Subcutaneous abdominal adipose tissue (tissue), 5 donors: ENCODE data around the gene GALNS.
"Not testable (repeated sequence)": the region's sequence is repeated elsewhere in the genome, so short reads cannot be mapped to it uniquely, and the experiment has no call there.

Experiments used
- H3K27ac ChIP-seq: one replicate; pipeline ENCODE4 v1.7.0; 2013; ENCODE audit warnings: low read depth, mild to moderate bottlenecking, inconsistent platforms, low read length, moderate library complexity
- H3K27me3 ChIP-seq, 5 donors: one replicate each; pipeline ENCODE4 v1.7.0; 2013; ENCODE audit warnings: low read length in 5 of 5, inconsistent platforms in 1 of 5; ENCODE audit not compliant: control insufficient read depth in 5 of 5, insufficient read depth in 4 of 5
- H3K36me3 ChIP-seq, 5 donors: one replicate each; pipeline ENCODE4 v1.7.0; 2013; ENCODE audit warnings: low read length in 5 of 5; ENCODE audit not compliant: control insufficient read depth in 5 of 5, insufficient read depth in 5 of 5
- H3K4me1 ChIP-seq, 5 donors: one replicate each; pipeline ENCODE4 v1.7.0; 2013; ENCODE audit warnings: low read length in 5 of 5, mild to moderate bottlenecking in 3 of 5, moderate library complexity in 1 of 5; ENCODE audit not compliant: control insufficient read depth in 5 of 5, insufficient read depth in 5 of 5
- H3K4me3 ChIP-seq, 5 donors: one replicate each; pipeline ENCODE4 v1.7.0; 2013; ENCODE audit warnings: low read length in 5 of 5, low read depth in 1 of 5
- H3K9ac ChIP-seq, 5 donors: one replicate each; pipeline ENCODE4 v1.7.0; 2013; ENCODE audit warnings: low read length in 5 of 5, mild to moderate bottlenecking in 4 of 5, moderate library complexity in 3 of 5
- H3K9me3 ChIP-seq, 5 donors: one replicate each; pipeline ENCODE4 v1.7.0; 2013; ENCODE audit warnings: low read length in 5 of 5; ENCODE audit not compliant: control insufficient read depth in 5 of 5
- donor health status: healthy.
- donor health status: healthy.
- donor health status: healthy.
- donor health status: healthy.
- donor health status: healthy.

GALNS gene

GRCh38 chr16:88772871-88773811 lies 83.6 kb downstream of the GALNS start:
- peaks cover 15 to 94% (median 89%) of the 10 kb centered on the region in 5 donors for H3K4me1 ChIP-seq
- no peaks in the 10 kb centered on the region for H3K36me3 ChIP-seq
- H3K27ac ChIP-seq: peak overlapping the region; percentile 90
- peak overlapping the region in 1 of 5 donors; percentile 22 for H3K4me3 ChIP-seq
- H3K9me3 ChIP-seq: no peaks in the 10 kb centered on the region
- peak overlapping the region in 3 of 5 donors; percentile 51 to 64 (median 60) for H3K9ac ChIP-seq
- H3K27me3 ChIP-seq: no peaks in the 10 kb centered on the region

- H3K36me3 ChIP-seq, H3K4me3 ChIP-seq, H3K9me3 ChIP-seq, H3K27me3 ChIP-seq: not testable (repeated sequence)
- peak overlapping the region; percentile 90 for H3K27ac ChIP-seq
- H3K9ac ChIP-seq: peak overlapping the region in 1 of 5 donors; percentile 52
- H3K4me1 ChIP-seq: peaks cover 15 to 94% (median 89%) of the 10 kb centered on the region in 5 donors
Observed at GRCh38 chr16:88771781-88772180, 85.0 kb downstream of the GALNS start.

GRCh38 chr16:88771294-88771772 lies 85.4 kb downstream of the GALNS start:
- no peaks in the 10 kb centered on the region for H3K9me3 ChIP-seq
- H3K27me3 ChIP-seq: no peaks in the 10 kb centered on the region
- no peaks in the 10 kb centered on the region for H3K36me3 ChIP-seq
- H3K27ac ChIP-seq: peak overlapping the region; percentile 77
- peaks cover 15 to 94% (median 88%) of the 10 kb centered on the region in 5 donors for H3K4me1 ChIP-seq
- peak overlapping the region in 3 of 5 donors; percentile 22 to 51 (median 45) for H3K4me3 ChIP-seq
- peak overlapping the region in 1 of 5 donors; percentile 21 for H3K9ac ChIP-seq

GRCh38 chr16:88770461-88771293 lies 86.1 kb downstream of the GALNS start:
- peaks cover 0 to 6% (median 3%) of the 10 kb centered on the region in 5 donors for H3K36me3 ChIP-seq
- H3K9ac ChIP-seq: peak overlapping the region in 2 of 5 donors; percentile 7 to 21
- peaks cover 15 to 95% (median 87%) of the 10 kb centered on the region in 5 donors for H3K4me1 ChIP-seq
- peak overlapping the region; percentile 77 for H3K27ac ChIP-seq
- peak overlapping the region in 3 of 5 donors; percentile 22 to 51 (median 45) for H3K4me3 ChIP-seq
- no peaks in the 10 kb centered on the region for H3K27me3 ChIP-seq
- no peaks in the 10 kb centered on the region for H3K9me3 ChIP-seq

- H3K4me1 ChIP-seq: peaks cover 15 to 96% (median 89%) of the 10 kb centered on the region in 5 donors
- H3K36me3 ChIP-seq: peaks cover 0 to 6% (median 3%) of the 10 kb centered on the region in 5 donors
- no peaks in the 10 kb centered on the region for H3K9me3 ChIP-seq
- H3K9ac ChIP-seq: peak overlapping the region in 1 of 5 donors; percentile 47
- peak overlapping the region in 1 of 5 donors; percentile 51 for H3K4me3 ChIP-seq
- peak overlapping the region; percentile 77 for H3K27ac ChIP-seq
- no peaks in the 10 kb centered on the region for H3K27me3 ChIP-seq
Observed at GRCh38 chr16:88769617-88770460, 86.9 kb downstream of the GALNS start.

GRCh38 chr16:88768071-88768783 lies 88.5 kb downstream of the GALNS start:
- Histone ChIP-seq H3K36me3 (peaks cover 0 to 16% (median 12%) of the 10 kb centered on the region in 5 donors), H3K4me3 (peak overlapping the region in 1 of 5 donors; percentile 36), H3K9me3 (no peaks in the 10 kb centered on the region), H3K9ac (peak overlapping the region in 3 of 5 donors; percentile 50 to 66 (median 53)), H3K4me1 (peaks cover 15 to 90% (median 74%) of the 10 kb centered on the region in 5 donors), H3K27ac (peak overlapping the region; percentile 77), H3K27me3 (no peaks in the 10 kb centered on the region)

GRCh38 chr16:88767546-88768070 lies 89.1 kb downstream of the GALNS start:
- Histone ChIP-seq H3K9me3 (no peaks in the 10 kb centered on the region), H3K4me1 (peaks cover 15 to 90% (median 69%) of the 10 kb centered on the region in 5 donors), H3K27ac (peak overlapping the region; percentile 77), H3K9ac (peak overlapping the region in 4 of 5 donors; percentile 6 to 66 (median 52)), H3K4me3 (peak overlapping the region in 1 of 5 donors; percentile 36), H3K27me3 (no peaks in the 10 kb centered on the region), H3K36me3 (peaks cover 0 to 22% (median 15%) of the 10 kb centered on the region in 5 donors)

- Histone ChIP-seq H3K9me3 (no peaks in the 10 kb centered on the region), H3K9ac (peak overlapping the region in 2 of 5 donors; percentile 6 to 62), H3K36me3 (peaks cover 0 to 25% (median 15%) of the 10 kb centered on the region in 5 donors), H3K4me3 (no peak overlapping the region), H3K27me3 (no peaks in the 10 kb centered on the region), H3K27ac (peak overlapping the region; percentile 77), H3K4me1 (peaks cover 13 to 90% (median 69%) of the 10 kb centered on the region in 5 donors)
Observed at GRCh38 chr16:88766975-88767374, 89.8 kb downstream of the GALNS start.
